PC-3 (cell line): ENCODE measurements around the gene PKN1.

ENCODE experiments used
- CTCF ChIP-seq: fragments of 300-600 bp; sonication (generic); conservative IDR thresholded peaks from 2 replicates; pipeline ENCODE4 v1.5.1; 2017; ENCODE audit warnings: antibody characterized with exemption, low read depth, mild to moderate bottlenecking, low read length
- EZH2 ChIP-seq: fragments of 300-600 bp; sonication (generic); IDR thresholded peaks from one replicate; pipeline ENCODE4 v1.6.1; 2017; ENCODE audit warnings: antibody characterized with exemption, mild to moderate bottlenecking, low read length; ENCODE audit not compliant: unreplicated experiment

GRCh38 chr19:14516746-14517438, 83.8 kb downstream of the PKN1 start:
- TF ChIP-seq CTCF (no peak), EZH2 (no peak)
